Amygdala (tissue), 56 donors: ENCODE results near the gene APEH.
A peak's percentile ranks its signal among the peaks of the same experiment; 100 is the strongest.

Source experiments
- DNase-seq, 56 donors: peaks; one replicate each; lab custom pipeline; 2025; lab: John Stamatoyannopoulos, UW

APEH gene

GRCh38 chr3:49711489-49711888 lies 37.3 kb downstream of the APEH start:
- no peak for DNase-seq

GRCh38 chr3:49712166-49712565 lies 38.0 kb downstream of the APEH start:
- DNase-seq: no peak

DNA sequence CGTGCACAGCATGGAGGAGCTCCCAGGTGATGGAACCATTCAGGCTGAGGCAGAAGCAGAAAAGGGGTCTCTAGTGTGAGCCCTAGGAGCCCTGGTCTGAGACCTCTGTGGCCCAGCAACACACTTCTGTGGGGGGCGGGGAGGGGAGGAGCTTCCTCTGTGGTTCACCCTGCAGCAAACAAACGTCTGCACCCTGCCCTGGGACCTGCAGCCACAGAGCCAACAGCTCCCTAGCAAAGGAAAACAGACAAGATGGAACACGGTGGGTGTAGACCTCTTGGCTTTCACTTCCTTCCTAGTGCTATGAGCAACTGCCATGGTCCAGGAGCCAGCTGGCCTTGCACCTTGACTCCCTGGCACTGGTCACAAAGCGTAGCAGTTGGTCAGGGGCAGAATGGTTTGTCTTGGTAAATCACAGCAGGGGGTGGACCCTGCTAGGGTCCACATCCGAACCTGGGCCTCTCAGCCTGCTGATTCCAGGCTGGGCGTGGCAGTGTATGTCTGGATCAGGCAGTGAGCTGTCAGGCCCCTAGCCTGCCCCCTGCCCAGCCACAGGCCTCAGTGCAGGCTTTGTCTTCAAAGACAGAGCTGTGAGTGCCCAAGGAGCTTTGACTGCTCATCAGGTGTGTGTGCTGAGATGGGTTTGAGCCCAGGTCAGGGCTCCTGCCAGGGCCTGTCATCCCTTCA lies 38.6 kb downstream of the APEH start:
- no peak for DNase-seq

DNA sequence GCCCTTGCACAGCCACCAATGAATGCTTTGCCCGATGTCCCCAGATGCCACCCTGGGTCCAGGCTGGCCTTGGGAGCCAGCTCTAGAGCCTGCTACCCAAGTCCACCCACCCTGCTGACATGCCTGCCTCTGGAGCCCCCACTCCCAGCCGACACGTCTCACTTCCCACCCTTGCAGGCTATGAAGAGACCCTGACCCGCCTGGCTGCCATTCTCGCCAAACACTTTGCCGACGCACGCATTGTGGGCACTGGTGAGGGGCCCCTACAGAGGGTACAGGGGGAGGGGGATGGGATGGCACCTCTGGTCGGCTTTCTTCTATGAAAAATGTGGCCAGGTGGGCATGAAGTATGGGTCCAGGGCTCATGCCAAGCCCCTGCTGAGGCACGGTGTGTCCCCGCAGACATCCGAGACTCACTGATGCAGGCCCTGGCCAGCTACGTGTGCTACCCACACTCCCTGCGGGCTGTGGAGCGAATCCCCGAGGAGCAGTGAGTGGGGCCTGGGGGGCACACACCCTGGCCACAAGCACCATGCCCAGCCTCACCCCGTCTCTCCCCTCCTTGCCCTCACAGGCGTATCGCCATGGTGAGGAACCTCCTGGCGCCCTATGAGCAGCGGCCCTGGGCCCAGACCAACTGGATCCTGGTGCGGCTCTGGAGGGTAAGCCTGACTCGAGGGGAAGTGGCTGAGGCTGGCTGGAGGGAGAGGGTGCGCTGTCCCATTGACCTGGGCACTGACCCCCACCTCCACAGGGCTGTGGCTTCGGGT lies 39.4 kb downstream of the APEH start:
- DNase-seq: no peak

- no peak for DNase-seq
Measured at GRCh38 chr3:49714728-49715550, 40.8 kb downstream of the APEH start.

- no peak for DNase-seq
Measured at GRCh38 chr3:49715611-49716121, 41.5 kb downstream of the APEH start.

DNA sequence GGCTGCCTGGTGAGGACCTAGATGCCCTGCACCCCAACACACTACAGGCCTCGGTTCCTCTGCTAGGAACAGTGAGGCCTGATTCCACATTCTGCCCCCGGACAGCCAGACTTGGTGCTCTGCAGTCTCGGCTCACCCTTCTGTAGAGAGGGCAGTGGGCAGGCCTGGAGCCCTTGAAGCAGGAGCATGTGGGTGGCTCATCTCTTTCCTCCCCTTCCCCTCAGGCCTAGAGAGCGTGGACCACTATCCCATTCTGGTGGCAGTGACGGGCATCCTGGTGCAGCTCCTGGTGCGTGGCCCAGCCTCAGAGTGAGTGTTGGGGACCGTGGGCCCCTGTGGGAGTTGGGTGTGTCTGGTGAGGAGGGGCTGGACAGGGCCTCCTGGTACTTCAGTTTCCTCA lies 42.0 kb downstream of the APEH start:
- DNase-seq: no peak

GRCh38 chr3:49716691-49717210 lies 42.6 kb downstream of the APEH start:
- no peak for DNase-seq

GRCh38 chr3:49717211-49717958 lies 43.2 kb downstream of the APEH start:
- no peak for DNase-seq

GRCh38 chr3:49717959-49718857 lies 44.1 kb downstream of the APEH start:
- no peak for DNase-seq

DNA sequence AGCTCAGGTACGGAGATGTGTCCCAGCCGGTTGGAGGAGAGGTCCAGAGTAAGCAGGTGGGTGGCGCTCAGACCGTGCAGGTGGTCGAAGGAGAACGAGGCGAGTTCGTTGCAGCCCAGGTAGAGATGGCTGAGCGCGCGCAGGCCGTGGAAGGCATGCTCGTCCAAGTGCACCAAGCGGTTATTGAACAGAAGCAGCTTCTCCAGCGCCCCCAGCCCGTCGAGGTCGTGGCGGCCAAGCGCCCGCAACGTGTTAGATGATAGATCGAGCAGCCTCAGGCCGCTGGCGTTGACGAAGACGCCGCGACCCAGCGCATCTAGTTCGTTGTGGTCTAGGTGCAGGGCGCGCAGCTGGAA lies 44.7 kb downstream of the APEH start:
- DNase-seq: no peak

GRCh38 chr3:49719214-49719884 lies 45.2 kb downstream of the APEH start, which contains the start of gene AMIGO3:
Gene AMIGO3 (minus strand): TSS chr3:49719684. CDS start chr3:49719465, 219 bp downstream.
- DNase-seq: peak; percentile 31 to 96 (median 88)

DNA sequence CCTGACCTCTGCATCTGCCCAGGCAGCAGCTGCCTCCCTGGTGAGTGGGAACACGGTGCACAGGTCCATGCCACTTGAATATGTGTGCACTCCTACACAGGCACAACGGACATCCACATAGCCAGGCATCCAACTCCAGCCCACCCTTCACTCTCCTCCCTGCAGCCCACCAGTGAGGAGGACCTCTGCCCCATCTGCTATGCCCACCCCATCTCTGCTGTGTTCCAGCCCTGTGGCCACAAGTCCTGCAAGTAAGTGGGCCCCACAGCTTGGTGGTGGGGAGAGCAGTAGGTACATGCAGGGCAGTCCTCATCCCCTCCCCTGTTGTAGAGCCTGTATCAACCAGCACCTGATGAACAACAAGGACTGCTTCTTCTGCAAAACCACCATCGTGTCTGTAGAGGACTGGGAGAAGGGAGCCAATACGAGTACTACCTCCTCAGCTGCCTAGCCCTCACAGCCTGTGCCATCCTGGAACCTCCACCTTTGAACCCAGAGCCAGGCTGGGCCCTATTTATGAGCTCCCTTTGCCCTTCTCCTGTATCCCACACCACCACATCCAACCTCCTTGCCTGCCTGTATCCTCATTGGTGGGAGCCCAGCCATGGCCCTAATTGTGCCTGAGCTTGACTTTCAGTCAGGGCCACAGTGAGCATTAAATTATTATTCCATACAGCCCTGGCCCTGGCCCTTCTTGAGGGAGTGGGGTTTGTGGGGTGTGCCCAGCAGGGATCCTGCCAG lies 46.9 kb downstream of the APEH start:
- DNase-seq: no peak

GRCh38 chr3:49721596-49721895 lies 47.4 kb downstream of the APEH start:
- DNase-seq: peak in 1 of 56 donors; percentile 7

DNA sequence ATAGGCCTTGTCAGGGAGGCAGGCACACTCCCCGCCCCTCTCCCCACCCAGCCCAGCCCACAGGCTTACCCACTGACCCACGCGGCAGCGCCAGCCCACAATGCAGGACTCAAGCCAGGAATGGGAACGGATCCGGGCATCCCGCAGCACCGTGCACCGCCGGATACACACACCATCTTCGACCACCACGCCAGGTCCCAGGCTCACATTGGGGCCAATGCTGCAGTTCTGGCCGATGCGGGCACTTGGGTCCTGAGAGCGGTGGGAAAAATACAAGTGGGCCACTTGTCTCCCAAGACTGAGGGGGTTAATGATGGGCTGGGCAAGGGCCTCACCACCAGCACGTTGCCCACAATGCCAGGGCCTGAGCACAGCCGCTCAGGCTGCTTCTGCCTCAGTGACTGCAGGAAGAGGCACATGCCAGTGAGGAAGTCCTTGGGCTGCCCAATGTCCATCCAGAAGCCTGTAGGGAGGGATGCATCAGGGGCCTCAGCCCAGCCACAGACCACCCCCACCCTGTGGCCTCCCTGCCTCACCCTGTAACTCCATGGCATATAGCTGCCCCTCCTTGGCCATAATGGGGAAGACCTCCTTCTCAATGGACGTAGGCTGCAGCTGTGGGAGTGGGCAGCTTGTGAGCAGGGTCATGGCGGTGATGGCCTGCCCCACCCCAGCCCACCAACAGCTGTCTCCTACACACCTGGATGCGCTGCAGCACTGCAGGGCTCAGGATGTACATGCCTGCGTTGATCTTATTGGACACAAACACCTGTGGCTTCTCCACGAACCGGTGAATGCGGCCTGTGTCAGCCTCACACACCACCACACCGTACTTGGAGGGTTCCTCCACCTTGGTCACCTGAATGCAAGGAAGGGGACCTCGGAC lies 48.0 kb downstream of the APEH start:
- no peak for DNase-seq

DNA sequence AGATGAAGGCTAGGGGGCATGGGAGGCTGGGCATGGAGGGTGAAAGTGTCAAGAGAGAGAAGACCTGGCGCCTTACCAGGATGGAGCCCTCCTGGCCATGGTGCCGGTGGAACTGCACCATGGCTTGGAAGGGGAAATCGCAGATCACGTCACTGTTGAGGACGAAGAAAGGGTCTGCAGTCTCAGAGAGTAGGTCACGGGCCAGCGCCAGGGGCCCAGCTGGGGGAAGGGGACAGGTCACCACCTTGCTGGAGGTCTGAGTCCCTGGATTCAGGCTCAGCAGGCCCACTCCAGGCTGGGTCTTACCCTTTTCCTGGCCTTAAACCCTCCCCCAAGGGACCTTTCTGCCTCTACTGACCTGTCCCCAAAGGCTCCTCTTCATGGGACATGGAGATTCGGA lies 48.7 kb downstream of the APEH start:
- no peak for DNase-seq

DNA sequence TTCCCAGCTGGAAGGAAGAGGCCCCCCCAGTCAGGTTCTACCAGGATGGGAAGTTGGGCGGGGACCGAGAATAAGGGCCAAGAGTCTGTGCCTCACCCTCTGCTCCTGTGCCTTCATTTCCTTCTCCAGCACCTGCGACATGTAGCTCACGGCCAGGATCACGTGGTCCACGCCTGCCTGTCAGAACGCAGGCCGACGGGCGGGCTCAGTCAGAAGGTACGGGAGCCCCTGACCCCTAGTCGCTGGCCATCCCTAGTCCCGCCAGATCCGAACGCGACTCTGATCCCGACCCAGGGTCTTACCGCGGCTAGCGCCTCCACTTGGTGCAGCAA lies 49.1 kb downstream of the APEH start:
- DNase-seq: peak in 21 of 56 donors; percentile 12 to 57 (median 41)
